Gastrocnemius medialis (tissue), 4 donors: ENCODE measurements around the gene NKX2-4.

Source experiments
- CTCF ChIP-seq, 5 experiments: fragments of 450-650 bp in 3 of 5; fragments of 200-600 bp in 2 of 5; sonication (generic) in 2 of 5; IDR thresholded peaks in 4 of 5; conservative IDR thresholded peaks in 1 of 5; 1 replicate in 4 of 5; 2 replicates in 1 of 5; pipeline ENCODE4 v1.5.1; 2016 to 2019; ENCODE audit warnings: antibody characterized with exemption in 5 of 5, mild to moderate bottlenecking in 3 of 5, moderate library complexity in 3 of 5
- POLR2A ChIP-seq, 2 donors: fragments of 450-650 bp; IDR thresholded peaks; one replicate each; pipeline ENCODE4 v1.6.1; 2017; ENCODE audit warnings: antibody characterized with exemption in 2 of 2, mild to moderate bottlenecking in 2 of 2, moderate library complexity in 2 of 2

GRCh38 chr20:21353236-21353635 is 44.1 kb downstream of the NKX2-4 start:
- TF ChIP-seq CTCF (IDR thresholded peaks at IDR 0.05 in 4 of 5, conservative IDR thresholded peaks at IDR 0.05 in 1 of 5) (no peak), POLR2A (IDR thresholded peaks at IDR 0.05) (no peak)
